HepG2 (cell line): Measurements from ENCODE around the gene RFXANK. TPM values are rescaled to one million over a fixed set of nuclear protein-coding genes. Genes with fewer than 3 reads are reported as not detected.

Experiments used
- ATF5 ChIP-seq: sonication (generic); formaldehyde crosslinking; IDR thresholded peaks from 2 replicates; pipeline ENCODE4 v1.4.0; 2020; ENCODE audit warnings: mild to moderate bottlenecking, low read depth, missing genetic modification reagents
- GRHL1 ChIP-seq: sonication (generic); formaldehyde crosslinking; conservative IDR thresholded peaks from 2 replicates; pipeline ENCODE4 v1.8.0; 2022; ENCODE audit warnings: missing genetic modification reagents
- HHEX ChIP-seq: IDR thresholded peaks from 2 replicates; pipeline ENCODE4 v1.6.1; 2016; ENCODE audit warnings: control low read depth
- HINFP ChIP-seq: sonication (generic); formaldehyde crosslinking; IDR thresholded peaks from 2 replicates; pipeline ENCODE4 v1.4.0; 2020; ENCODE audit warnings: low read depth, mild to moderate bottlenecking, missing genetic modification reagents
- KDM4B ChIP-seq: sonication (generic); formaldehyde crosslinking; IDR thresholded peaks from 2 replicates; pipeline ENCODE4 v1.4.0; 2020; ENCODE audit warnings: missing genetic modification reagents
- KLF9 ChIP-seq: IDR thresholded peaks from 2 replicates; pipeline ENCODE4 v1.6.1; 2016; ENCODE audit warnings: low read depth
- LBX2 ChIP-seq: sonication (generic); formaldehyde crosslinking; IDR thresholded peaks from 2 replicates; pipeline ENCODE4 v1.5.0; 2020; ENCODE audit warnings: missing genetic modification reagents, mild to moderate bottlenecking, borderline replicate concordance
- MAFF ChIP-seq: IDR thresholded peaks from 2 replicates; pipeline ENCODE4 v1.6.1; 2011; ENCODE audit warnings: low read depth, low read length, improper control_type of control experiment
- MED8 ChIP-seq: sonication (generic); formaldehyde crosslinking; IDR thresholded peaks from 2 replicates; pipeline ENCODE4 v1.8.1; 2023; ENCODE audit warnings: mild to moderate bottlenecking, missing genetic modification reagents; ENCODE audit not compliant: insufficient replicate concordance
- MXI1 ChIP-seq: IDR thresholded peaks from 3 replicates; pipeline ENCODE4 v1.6.1; 2012; ENCODE audit warnings: low read depth, low read length, inconsistent platforms, borderline replicate concordance
- NFIB ChIP-seq: sonication (generic); formaldehyde crosslinking; IDR thresholded peaks from 2 replicates; pipeline ENCODE4 v1.9.0; 2021; ENCODE audit warnings: missing genetic modification reagents, mild to moderate bottlenecking, borderline replicate concordance
- NR2C2 ChIP-seq: sonication (generic); formaldehyde crosslinking; IDR thresholded peaks from 2 replicates; pipeline ENCODE4 v1.4.0; 2020; ENCODE audit warnings: missing genetic modification reagents, mild to moderate bottlenecking, moderate library complexity, borderline replicate concordance
- NR2F6 ChIP-seq, 2 experiments: IDR thresholded peaks; 2 replicates each; pipeline ENCODE4 v1.6.1; 2016; ENCODE audit warnings: antibody characterized with exemption in 1 of 2, mild to moderate bottlenecking in 1 of 2
- SALL1 ChIP-seq: sonication (generic); formaldehyde crosslinking; IDR thresholded peaks from 2 replicates; pipeline ENCODE4 v1.8.0; 2022; ENCODE audit warnings: mild to moderate bottlenecking, missing genetic modification reagents
- SRSF4 ChIP-seq: fragments of 200-400 bp; formaldehyde crosslinking; IDR thresholded peaks from one replicate; pipeline ENCODE4 v1.6.1; 2018; ENCODE audit warnings: mild to moderate bottlenecking, low read depth, low read length, moderate library complexity; ENCODE audit not compliant: poor library complexity, severe bottlenecking
- ZBTB21 ChIP-seq: sonication (generic); formaldehyde crosslinking; IDR thresholded peaks from 2 replicates; pipeline ENCODE4 v1.4.0; 2020; ENCODE audit warnings: missing genetic modification reagents
- ZFP36 ChIP-seq: fragments of 150-350 bp; IDR thresholded peaks from 2 replicates; pipeline ENCODE4 v1.6.1; 2018; ENCODE audit warnings: borderline replicate concordance, low read length, low read depth; ENCODE audit not compliant: partially characterized antibody
- ZIK1 ChIP-seq: sonication (generic); formaldehyde crosslinking; IDR thresholded peaks from 2 replicates; pipeline ENCODE4 v1.5.0; 2020; ENCODE audit warnings: mild to moderate bottlenecking, low read depth, missing genetic modification reagents, borderline replicate concordance
- ZNF460 ChIP-seq: sonication (generic); formaldehyde crosslinking; IDR thresholded peaks from 2 replicates; pipeline ENCODE4 v1.5.1; 2020; ENCODE audit warnings: missing genetic modification reagents, mild to moderate bottlenecking, borderline replicate concordance
- ZNF576 ChIP-seq: sonication (generic); formaldehyde crosslinking; IDR thresholded peaks from 2 replicates; pipeline ENCODE4 v1.4.0; 2020; ENCODE audit warnings: mild to moderate bottlenecking, missing genetic modification reagents
- ZNF589 ChIP-seq: sonication (generic); formaldehyde crosslinking; conservative IDR thresholded peaks from 2 replicates; pipeline ENCODE4 v1.8.0; 2022; ENCODE audit warnings: mild to moderate bottlenecking, moderate library complexity, missing genetic modification reagents
- ZNF660 ChIP-seq: sonication (generic); formaldehyde crosslinking; IDR thresholded peaks from 2 replicates; pipeline ENCODE4 v1.5.1; 2020; ENCODE audit warnings: mild to moderate bottlenecking, low read depth, missing genetic modification reagents, borderline replicate concordance
- polyA plus RNA-seq, 8 experiments: library from polyadenylated mRNA; depleted of rRNA in 3 of 8; stranded (reverse) in 7 of 8; unstranded in 1 of 8; fragments of >200 nt; fragmentation: Illumina TruSeq in 4 of 8; extraction: Trizol in 4 of 8; gene quantifications; 2 replicates each; pipeline versions ENCODE4 v1.2.1 to v1.2.3, GENCODE V29; 2011 to 2016; ENCODE audit warnings: low read depth in 4 of 8, missing spikeins in 1 of 8, mixed read lengths in 1 of 8; ENCODE audit not compliant: insufficient read depth in 1 of 8
- total RNA-seq, 5 experiments: library from RNA; depleted of rRNA; stranded (reverse); fragments of >200 nt; fragmentation: Illumina TruSeq; extraction: Trizol; gene quantifications; 2 replicates each; pipeline ENCODE4 v1.2.3, GENCODE V29; 2016; ENCODE audit warnings: low read depth in 1 of 5
- TF ChIP-seq, protein P1 (sequence below): sonication (generic); formaldehyde crosslinking; IDR thresholded peaks from 2 replicates; pipeline ENCODE4 v1.4.0; 2020; ENCODE audit warnings: missing genetic modification reagents

The RFXANK gene
- total and polyA plus RNA-seq, 2 of the 13 experiments (the other 11 are each of a cell fraction or from before 2014, with no cell fraction given), result 49.9 to 80.7 TPM

DNA sequence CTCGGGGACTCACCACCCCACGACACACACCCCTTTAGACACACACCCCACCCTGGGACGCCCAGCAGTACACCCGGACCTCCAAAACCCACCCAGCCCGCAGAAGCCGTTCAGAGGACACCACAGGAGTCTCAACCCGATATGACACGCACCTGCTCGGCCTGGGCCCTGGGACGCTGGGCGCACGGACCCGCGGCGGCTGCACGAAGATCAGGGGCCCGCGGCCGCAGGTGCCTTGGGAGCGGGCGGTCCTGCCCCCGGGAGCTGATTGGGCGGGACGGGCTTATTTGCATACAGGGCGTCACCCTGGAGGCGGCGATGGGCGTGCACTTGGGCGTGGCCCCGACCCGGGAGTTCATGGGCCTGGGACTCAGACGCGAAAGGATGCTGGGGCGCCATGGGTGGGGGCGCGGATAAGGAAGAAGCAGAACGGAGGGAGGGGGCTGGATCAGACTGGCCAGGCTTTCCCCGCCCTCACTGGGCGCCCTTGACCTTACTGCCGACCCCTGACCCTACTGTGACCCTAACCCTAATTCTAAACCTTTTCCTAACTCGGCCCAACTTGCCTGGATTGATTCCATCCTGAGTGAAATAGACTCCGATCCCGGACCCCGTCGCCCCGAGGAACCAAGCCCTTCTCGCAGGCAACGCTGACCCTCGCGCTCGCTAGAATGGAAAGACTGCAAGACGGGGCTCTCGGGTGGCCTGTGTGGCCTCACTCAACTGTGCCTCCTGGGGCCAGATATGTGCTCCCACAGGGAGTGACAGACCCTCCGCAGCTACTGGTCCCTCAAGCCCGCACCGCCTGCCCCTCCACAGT lies 21.8 kb upstream of the RFXANK start, which contains the start of gene MEF2B (continued):
- no peak for TF ChIP-seq HINFP
- TF ChIP-seq, protein P1, sequence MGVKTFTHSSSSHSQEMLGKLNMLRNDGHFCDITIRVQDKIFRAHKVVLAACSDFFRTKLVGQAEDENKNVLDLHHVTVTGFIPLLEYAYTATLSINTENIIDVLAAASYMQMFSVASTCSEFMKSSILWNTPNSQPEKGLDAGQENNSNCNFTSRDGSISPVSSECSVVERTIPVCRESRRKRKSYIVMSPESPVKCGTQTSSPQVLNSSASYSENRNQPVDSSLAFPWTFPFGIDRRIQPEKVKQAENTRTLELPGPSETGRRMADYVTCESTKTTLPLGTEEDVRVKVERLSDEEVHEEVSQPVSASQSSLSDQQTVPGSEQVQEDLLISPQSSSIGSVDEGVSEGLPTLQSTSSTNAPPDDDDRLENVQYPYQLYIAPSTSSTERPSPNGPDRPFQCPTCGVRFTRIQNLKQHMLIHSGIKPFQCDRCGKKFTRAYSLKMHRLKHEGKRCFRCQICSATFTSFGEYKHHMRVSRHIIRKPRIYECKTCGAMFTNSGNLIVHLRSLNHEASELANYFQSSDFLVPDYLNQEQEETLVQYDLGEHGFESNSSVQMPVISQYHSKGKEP (CRISPR knock-in tag), result no peak
- TF ChIP-seq ZNF460, result no peak
- TF ChIP-seq NFIB (CRISPR knock-in tag), result no peak
- no peak for TF ChIP-seq GRHL1
- no peak for TF ChIP-seq ATF5 (CRISPR knock-in tag)
- TF ChIP-seq NR2F6 (IDR thresholded peaks at IDR 0.05), result peak; percentile 56
- peak; percentile 24; the same call in 1 of the 2 replicates for TF ChIP-seq NR2F6 (CRISPR knock-in tag; IDR thresholded peaks at IDR 0.05)
- no peak for TF ChIP-seq MAFF
- TF ChIP-seq ZNF660, result no peak
- TF ChIP-seq SRSF4, result no peak
- TF ChIP-seq ZFP36, result no peak
- no peak for TF ChIP-seq ZNF589 (CRISPR knock-in tag)
- no peak for TF ChIP-seq KLF9 (CRISPR knock-in tag)
- peak; percentile 48; the same call in 1 of the 3 replicates for TF ChIP-seq MXI1
- TF ChIP-seq ZNF576, result no peak
- TF ChIP-seq KDM4B, result no peak
- no peak for TF ChIP-seq HHEX (CRISPR knock-in tag)
- TF ChIP-seq MED8 (CRISPR knock-in tag), result no peak
- TF ChIP-seq LBX2 (CRISPR knock-in tag), result no peak
- TF ChIP-seq SALL1 (CRISPR knock-in tag), result 0 out of 2 replicates have a peak, but pooled peaks have one; percentile 11
- no peak; the same call in 1 of the 2 replicates for TF ChIP-seq ZIK1 (CRISPR knock-in tag)
- TF ChIP-seq NR2C2 (CRISPR knock-in tag), result no peak
- TF ChIP-seq ZBTB21 (CRISPR knock-in tag), result no peak
